Bronchial epithelial cell (primary cell): ENCODE measurements around the gene SIRT1. TPM values are rescaled to one million over a fixed set of nuclear protein-coding genes. Genes with fewer than 3 reads are reported as not detected.

ENCODE experiments used
- DNase-seq: peaks from one replicate; pipeline ENCODE4 v3.0.0-alpha.2; 2010; ENCODE audit warnings: low read depth
- FAIRE-seq: peaks from 2 replicates; lab custom pipeline; 2011; peaks lifted over from hg19 to GRCh38; lab: Jason Lieb, UNC
- H3K27me3 ChIP-seq: 2 replicates; pipeline ENCODE4 v1.5.1; 2011; ENCODE audit warnings: low read length; ENCODE audit not compliant: control insufficient read depth, insufficient read depth
- H3K36me3 ChIP-seq: 2 replicates; pipeline ENCODE4 v1.5.1; 2011; ENCODE audit warnings: low read length; ENCODE audit not compliant: control insufficient read depth, insufficient read depth
- H3K4me3 ChIP-seq: 2 replicates; pipeline ENCODE4 v1.5.1; 2011; ENCODE audit warnings: mild to moderate bottlenecking, low read depth, low read length, control low read depth
- CTCF ChIP-seq: IDR thresholded peaks from 2 replicates; pipeline ENCODE4 v1.5.1; 2011; ENCODE audit warnings: mild to moderate bottlenecking, moderate library complexity, low read length, control low read depth, inconsistent platforms; ENCODE audit not compliant: insufficient read depth, severe bottlenecking
- total RNA-seq: library from RNA; depleted of rRNA; stranded (reverse); fragments of >200 nt; gene quantifications from 2 replicates; pipeline ENCODE4 v1.2.1, GENCODE V29; 2014

The SIRT1 gene
- total RNA-seq, 1 donor from 2014 or later: 10.8 TPM

GRCh38 chr10:67853512-67853911, 30.9 kb upstream of the SIRT1 start:
- no peak for DNase-seq
- Histone ChIP-seq H3K36me3 (no peaks in the 10 kb centered on the region), H3K4me3 (no peak overlapping the region), H3K27me3 (no peaks in the 10 kb centered on the region)
- FAIRE-seq: no peak
- no peak for TF ChIP-seq CTCF

GRCh38 chr10:67858971-67859370, 25.5 kb upstream of the SIRT1 start:
- TF ChIP-seq CTCF: no peak
- Histone ChIP-seq H3K27me3 (no peaks in the 10 kb centered on the region), H3K4me3 (no peak overlapping the region), H3K36me3 (no peaks in the 10 kb centered on the region)
- DNase-seq (no peak), FAIRE-seq (no peak)

- H3K27me3 ChIP-seq: no peaks in the 10 kb centered on the region
- DNase-seq: no peak
- no peak overlapping the region for H3K4me3 ChIP-seq
- H3K36me3 ChIP-seq: no peaks in the 10 kb centered on the region
- no peak for TF ChIP-seq CTCF
- FAIRE-seq: no peak
These were observed 22.6 kb upstream of the SIRT1 start for GRCh38 chr10:67861750-67862432.

GRCh38 chr10:67863094-67863493, 21.4 kb upstream of the SIRT1 start:
- no peak for TF ChIP-seq CTCF
- H3K27me3 ChIP-seq: no peaks in the 10 kb centered on the region
- FAIRE-seq (no peak), DNase-seq (no peak)
- H3K36me3 ChIP-seq: no peaks in the 10 kb centered on the region
- H3K4me3 ChIP-seq: no peak overlapping the region

- no peak for FAIRE-seq
- H3K27me3 ChIP-seq: no peaks in the 10 kb centered on the region
- DNase-seq: no peak
- no peak overlapping the region for H3K4me3 ChIP-seq
- no peaks in the 10 kb centered on the region for H3K36me3 ChIP-seq
- no peak for TF ChIP-seq CTCF
These were observed 19.7 kb upstream of the SIRT1 start for GRCh38 chr10:67864607-67865371.

GRCh38 chr10:67868132-67868531, 16.3 kb upstream of the SIRT1 start:
- FAIRE-seq (no peak), DNase-seq (no peak)
- no peak overlapping the region for H3K4me3 ChIP-seq
- H3K36me3 ChIP-seq: no peaks in the 10 kb centered on the region
- no peak for TF ChIP-seq CTCF
- H3K27me3 ChIP-seq: no peaks in the 10 kb centered on the region
